ENCODE results near the gene KRTAP4-1.
"Not testable (repeated sequence)": the region's sequence is repeated elsewhere in the genome, so short reads cannot be mapped to it uniquely, and the experiment has no call there.

Gene KRTAP4-1

DNA sequence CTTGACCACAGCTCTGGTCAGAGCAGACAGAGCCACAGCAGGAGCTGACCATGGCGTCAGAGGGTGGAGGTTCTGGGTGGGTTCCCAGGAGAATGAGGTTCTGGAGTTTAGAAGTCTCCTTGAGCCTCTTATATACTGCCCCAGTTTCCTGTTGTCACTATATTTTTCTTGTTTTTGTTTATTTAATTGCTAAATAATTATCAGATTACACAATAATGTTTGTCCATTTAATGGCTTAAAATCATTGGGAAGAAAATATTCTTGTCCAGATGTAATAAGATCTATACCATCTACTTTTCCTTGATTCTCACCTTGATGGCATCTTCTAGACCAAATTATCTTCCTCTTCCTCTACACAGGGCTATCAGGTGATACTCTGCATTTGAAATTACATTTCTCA is 16.6 kb downstream of the KRTAP4-1 start, which contains the start of gene KRTAP4-3:
TSS of gene KRTAP4-3 (minus strand) at position 101 of the 400 bp plus-strand sequence. CDS start at position 52, 49 bp downstream.
- DNase-seq = no peak

DNA sequence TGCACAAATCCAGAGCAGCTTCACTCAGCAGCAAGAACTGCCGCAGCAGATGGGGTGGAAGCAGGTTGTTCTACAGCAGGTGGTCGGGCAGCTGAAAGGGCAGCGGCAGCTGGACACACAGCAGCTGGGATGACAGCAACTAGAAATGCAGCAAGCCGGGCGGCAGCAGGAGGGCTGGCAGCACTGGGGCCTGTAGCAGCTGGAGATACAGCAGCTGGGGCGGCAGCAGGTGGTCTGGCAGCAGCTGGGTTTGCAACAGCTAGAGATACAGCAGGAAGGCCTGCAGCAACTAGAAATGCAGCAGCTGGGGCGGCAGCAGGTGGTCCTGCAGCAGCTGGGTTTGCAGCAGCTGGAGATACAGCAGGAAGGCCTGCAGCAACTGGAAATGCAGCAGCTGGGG is 17.1 kb downstream of the KRTAP4-1 start:
- no peak for DNase-seq

DNA sequence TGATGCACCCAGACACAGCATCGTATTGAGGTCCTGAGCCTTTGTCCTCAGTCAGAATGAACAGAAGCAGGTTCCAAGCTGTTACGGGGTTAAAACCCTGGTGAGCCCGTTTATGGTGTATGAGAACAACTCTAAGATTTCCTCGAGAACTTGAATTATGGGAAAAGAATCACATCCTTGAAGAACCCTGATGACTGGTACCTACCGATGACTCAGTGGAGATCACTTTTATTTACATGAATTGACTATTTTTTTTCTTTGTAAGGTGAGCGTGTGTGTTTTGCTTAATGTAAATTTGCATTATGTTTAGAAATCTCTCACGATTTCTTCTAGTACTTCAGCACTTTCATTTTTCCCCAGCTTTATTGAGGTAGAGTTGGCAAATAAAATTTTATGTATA is 20.9 kb downstream of the KRTAP4-1 start:
- DNase-seq = no peak

DNA sequence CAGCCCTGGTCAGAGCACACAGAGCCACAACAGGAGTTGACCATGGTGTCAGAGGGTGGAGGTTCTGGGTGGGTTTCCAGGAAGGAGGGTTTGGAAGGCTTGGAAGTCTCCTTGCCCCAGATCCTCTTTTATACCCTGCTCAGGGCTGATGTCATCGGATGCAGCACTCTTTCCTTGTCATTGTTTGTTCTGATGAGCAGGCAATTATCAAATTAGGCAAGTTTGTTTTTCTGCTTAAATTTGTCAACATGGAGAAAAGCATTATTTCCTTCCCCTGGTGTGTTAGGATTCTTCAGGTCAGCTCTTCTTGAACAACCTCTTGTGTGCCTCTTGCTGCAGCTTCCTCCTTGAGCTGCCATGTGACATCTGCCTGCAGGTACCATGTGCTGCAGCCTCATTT is 24.1 kb downstream of the KRTAP4-1 start, which contains the start of gene KRTAP4-4:
TSS of gene KRTAP4-4 (minus strand) at position 101 of the 400 bp plus-strand sequence. CDS start at position 44, 57 bp downstream.
- DNase-seq = no peak

DNA sequence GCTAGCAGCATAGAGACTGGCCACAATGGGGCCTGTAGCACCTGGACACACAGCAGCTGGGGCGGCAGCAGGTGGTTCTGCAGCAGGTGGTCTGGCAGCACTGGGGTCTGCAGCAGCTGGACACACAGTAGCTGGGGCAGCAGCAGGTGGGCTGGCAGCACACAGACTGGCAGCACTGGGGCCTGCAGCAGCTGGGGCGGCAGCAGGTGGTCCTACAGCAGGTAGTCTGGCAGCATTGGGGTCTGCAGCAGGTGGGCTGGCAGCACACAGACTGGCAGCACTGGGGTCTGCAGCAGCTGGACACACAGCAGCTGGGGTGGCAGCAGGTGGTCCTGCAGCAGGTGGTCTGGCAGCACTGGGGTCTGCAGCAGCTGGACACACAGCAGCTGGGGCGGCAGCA is 24.5 kb downstream of the KRTAP4-1 start:
- not testable (repeated sequence) for DNase-seq

GRCh38 chr17:41153856-41154255 is 30.9 kb downstream of the KRTAP4-1 start:
- no peak for DNase-seq

DNA sequence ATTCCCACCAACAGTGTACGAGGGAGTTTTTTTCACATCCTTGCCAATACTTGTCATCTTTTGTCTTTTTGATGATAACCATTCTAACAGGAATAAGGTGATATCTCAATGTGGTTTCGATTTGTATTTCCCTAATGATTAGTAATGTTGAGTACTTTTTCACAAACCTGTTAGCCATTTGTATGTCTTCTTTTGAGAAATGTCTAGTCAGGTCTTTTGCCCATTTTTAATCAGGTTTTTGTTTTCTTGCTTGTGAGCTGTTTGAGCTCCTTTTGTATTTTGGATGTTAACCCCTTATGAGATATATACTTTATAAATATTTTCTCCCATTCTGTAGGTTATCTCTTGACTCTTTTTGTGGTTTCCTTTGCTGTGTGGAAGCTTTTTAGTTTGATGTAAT is 33.2 kb downstream of the KRTAP4-1 start:
- DNase-seq = no peak

DNA sequence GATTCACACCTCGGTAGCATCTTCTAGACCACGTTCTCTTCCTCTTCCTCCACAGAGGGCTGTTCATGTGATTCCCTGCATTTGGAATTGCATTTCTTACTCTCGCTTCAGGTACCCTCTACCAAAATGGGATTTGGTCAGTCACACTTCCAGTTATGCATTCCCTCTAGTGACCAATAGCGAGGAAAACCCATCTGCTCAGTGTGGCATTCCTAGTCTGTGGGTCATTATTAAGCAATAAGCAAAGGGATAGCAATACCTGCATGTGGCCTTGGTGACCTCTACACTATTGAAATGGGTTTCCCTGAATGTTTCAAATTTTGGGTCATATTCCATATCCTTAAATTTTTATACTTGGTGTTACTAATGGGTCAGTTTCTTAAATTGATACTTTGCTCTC is 34.7 kb downstream of the KRTAP4-1 start:
- no peak for DNase-seq

- no peak for DNase-seq
Observed at GRCh38 chr17:41149652-41149985, 35.1 kb downstream of the KRTAP4-1 start, which contains the start of gene KRTAP4-5. TSS of gene KRTAP4-5 (minus strand) at chr17:41149825. CDS start at chr17:41149767, 58 bp downstream.

DNA sequence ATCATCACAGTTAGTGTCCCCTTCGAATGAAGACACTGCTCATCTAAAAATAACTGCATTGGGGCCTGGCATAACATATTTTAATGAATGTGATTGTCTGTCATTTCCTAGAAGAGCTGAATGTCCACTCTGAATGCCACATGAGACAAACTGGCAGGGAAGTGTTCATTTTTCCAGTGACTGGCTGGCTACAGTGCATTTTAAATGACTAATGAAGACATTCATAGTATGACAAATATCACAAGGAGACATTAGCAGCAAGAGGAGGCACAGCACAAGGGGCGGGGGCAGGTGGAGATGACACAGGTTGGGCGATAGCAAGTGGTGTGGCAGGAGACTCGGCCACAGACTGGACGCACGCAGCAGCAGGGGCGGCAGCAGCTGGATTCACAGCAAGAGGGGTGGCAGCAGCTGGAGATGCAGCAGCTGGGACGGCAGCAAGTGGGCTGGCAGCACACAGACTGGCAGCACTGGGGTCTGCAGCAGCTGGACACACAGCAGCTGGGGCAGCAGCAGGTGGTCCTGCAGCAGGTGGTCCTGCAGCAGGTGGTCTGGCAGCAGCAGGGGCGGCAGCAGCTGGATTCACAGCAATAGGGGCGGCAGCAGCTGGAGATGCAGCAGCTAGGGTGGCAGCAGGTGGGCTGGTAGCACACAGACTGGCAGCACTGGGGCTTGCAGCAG is 35.6 kb downstream of the KRTAP4-1 start:
- DNase-seq = not testable (repeated sequence)

GRCh38 chr17:41147531-41148204 is 37.0 kb downstream of the KRTAP4-1 start:
- no peak for DNase-seq

- no peak for DNase-seq
Observed at GRCh38 chr17:41145261-41145660, 39.5 kb downstream of the KRTAP4-1 start.

DNA sequence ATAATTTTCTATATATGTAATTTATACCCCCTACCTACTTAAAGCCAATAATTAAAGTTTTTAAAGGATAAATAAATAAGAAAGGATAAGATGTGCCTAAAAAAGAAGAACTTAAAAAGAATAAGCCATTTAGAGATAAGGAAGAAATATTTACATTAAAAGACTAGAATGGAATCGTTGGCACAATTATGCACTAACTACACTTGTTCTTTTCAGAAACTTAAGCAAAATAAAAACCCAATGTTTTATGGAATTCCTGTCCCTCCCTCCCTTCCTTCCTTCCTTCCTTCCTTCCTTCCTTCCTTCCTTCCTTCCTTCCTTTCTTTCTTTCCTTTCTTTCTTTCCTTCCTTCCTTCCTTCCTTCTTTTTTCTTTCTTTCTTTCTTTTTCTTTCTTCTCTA is 39.9 kb downstream of the KRTAP4-1 start:
- no peak for DNase-seq

DNA sequence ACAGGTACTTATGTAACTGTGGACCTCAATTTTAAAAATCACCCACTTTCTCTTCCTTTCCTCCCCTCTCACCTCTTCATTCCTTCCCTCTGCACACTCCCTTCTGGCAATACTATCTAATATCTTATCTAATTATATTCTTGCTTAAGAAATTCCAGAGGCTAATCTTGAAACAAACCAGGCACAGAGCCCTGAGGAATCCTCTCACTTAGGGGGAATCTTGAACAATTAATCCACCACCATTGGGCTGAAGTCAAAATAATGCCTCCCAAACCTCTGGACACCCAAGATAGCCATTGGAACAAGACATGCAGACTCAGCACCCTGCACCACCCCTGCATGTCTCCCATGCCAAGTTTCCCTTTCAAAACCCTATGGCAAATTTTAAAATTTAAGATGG is 43.4 kb downstream of the KRTAP4-1 start:
- no peak for DNase-seq

DNA sequence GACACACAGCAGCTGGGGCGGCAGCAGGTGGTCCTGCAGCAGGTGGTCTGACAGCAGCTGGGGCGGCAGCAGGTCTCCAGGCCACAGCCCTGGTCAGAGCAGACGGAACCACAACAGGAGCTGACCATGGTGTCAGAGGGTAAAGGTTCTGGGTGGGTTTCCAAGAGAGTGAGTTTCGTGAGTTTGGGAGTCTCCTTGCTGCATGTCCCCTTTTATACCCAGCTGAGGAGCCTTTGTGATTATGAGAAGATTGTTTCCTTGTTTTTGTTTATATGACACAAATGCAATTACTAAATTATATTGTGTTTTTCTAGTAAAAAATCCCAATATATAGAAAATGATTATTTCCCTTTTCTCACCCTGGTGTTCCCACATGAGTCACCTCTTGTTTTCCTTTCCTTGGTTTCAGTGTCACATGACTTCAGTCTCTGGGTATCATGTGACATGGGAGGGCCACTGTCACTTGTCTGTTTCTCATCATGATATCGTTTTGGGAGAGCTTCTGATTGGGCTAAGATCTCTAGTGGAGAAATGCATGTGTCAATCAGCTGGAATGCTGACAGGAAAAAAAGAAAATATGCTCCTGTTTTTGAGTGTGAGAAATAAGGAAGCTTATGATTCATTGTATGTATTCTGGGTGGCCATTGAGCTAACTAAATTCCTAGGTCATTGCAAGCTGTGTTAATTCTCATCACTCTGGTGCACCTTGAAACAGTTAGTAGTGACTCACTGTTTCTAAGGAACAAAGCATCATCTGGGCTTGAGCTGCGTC is 44.2 kb downstream of the KRTAP4-1 start, which contains the start of gene KRTAP4-6:
TSS of gene KRTAP4-6 (minus strand) at position 185 of the 772 bp plus-strand sequence. CDS start at position 128, 57 bp downstream.
- DNase-seq = no peak

DNA sequence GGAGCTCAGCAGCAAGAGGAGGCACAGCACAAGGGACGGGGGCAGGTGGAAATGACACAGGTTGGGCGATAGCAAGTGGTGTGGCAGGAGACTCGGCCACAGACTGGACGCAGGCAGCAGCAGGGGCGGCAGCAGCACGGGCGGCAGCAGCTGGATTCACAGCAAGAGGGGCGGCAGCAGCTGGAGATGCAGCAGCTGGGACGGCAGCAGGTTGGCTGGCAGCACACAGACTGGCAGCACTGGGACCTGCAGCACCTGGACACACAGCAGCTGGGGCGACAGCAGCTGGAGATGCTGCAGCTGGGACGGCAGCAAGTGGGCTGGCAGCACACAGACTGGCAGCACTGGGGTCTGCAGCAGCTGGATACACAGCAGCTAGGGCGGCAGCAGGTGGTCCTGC is 44.8 kb downstream of the KRTAP4-1 start:
- DNase-seq = not testable (repeated sequence)

All from activated T-cell treated with anti-CD3 and anti-CD28 coated beads, Interleukin-2, amount 50 U/mL, for 1 hour (primary cell).